GM19035 (cell line): Measurements from ENCODE around the gene RAB7A.
"Not testable (repeated sequence)": the region's sequence is repeated elsewhere in the genome, so short reads cannot be mapped to it uniquely, and the experiment has no call there.

Experiments used
- ATAC-seq: cut with Tn5 transposase; IDR thresholded peaks from one replicate; pipeline ENCODE4 v1.9.1; 2021; ENCODE audit not compliant: unreplicated experiment

The RAB7A gene

DNA sequence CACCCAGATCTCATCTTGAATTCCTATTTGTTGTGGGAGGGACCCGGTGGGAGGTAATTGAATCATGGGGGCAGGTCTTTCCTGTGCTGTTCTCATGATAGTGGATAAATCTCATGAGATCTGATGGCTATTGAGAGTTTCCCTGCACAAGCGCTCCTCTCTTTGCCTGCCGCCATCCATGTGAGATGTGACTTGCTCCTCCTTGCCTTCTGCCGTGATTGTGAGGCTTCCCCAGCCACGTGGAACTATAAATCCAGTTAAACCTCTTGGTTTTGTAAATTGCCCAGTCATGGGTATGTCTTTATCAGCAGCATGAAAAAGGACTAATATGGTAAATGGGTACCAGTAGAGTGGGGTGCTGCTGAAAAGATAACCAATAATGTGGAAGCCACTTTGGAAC is 23.6 kb downstream of the RAB7A start:
- ATAC-seq: not testable (repeated sequence)

DNA sequence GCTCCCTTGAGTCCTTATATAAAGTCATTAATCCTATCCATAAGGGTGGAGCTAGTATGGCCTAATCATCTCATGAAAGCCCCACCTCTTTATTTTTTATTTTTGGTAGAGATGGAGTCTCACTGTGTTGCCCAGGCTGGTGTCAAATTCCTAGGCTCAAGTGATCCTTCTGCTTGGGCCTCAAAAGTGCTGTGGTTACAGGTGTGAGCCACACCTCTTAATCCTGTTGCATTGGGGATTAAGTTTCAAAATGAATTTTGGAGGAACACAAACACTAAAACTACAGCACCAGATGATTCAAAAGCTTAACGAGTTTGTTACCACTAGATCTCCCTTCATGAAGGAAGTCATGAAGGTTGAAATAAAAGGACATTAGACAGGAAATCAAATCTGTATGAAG is 27.7 kb downstream of the RAB7A start:
- no peak for ATAC-seq

DNA sequence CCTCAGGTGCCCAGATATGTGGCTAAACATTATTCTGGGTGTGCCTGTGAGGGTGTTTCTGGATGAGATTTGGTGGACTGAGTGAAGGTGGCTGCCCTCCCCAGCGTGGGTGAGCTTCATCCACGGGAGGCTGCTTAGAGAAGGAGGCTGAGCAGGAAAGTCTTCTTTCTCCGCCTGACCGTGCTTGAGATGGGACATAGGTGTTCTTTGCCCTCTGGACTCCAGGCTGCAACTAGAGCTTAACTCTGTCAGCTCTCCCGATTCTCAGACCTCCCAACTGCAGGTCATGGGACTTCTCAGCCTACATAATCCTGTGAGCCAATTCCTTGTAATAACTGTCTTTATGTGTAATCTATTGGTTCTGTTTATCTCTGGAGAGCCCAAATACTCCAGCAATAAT is 34.1 kb downstream of the RAB7A start:
- no peak for ATAC-seq

- no peak for ATAC-seq
Measured at GRCh38 chr3:128760881-128761280, 34.9 kb downstream of the RAB7A start.

DNA sequence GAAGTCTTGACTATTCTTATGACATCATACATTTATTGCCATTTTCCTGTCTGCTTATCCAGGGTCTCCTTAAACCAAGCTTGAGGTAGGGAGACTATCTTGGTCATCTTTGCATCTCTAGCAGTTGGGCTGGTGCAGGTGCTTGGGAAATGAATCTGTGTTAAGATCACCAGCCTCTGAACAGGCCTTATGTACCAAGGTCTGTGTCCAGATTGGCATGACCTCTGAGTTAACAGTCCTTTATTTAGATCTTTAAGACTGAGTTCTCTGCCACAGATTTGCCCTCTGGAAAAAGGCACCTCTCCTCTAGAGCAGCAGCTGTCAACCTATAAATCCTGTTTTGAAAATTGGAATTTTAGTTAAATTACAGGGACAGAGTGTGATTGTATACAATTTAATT is 35.4 kb downstream of the RAB7A start:
- ATAC-seq: no peak

DNA sequence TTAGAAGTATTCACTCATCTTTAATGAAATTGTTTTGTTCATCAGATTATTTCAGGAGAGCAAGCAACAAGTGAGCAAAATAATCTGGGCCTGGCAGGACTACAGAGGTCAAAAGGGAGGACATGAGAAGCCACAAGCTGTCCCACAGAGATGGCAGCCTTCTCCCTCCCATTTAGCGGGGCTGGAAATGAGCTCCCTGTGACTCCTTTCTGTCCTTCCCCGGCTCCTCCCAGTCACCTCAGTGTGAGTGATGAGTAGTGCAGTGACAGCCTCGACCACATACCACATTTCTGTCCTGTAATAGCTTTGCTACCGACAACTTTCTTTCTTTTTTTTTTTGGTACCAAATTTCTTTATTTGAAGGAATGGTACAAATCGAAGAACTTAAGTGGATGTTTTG is 38.0 kb downstream of the RAB7A start:
- ATAC-seq: no peak

DNA sequence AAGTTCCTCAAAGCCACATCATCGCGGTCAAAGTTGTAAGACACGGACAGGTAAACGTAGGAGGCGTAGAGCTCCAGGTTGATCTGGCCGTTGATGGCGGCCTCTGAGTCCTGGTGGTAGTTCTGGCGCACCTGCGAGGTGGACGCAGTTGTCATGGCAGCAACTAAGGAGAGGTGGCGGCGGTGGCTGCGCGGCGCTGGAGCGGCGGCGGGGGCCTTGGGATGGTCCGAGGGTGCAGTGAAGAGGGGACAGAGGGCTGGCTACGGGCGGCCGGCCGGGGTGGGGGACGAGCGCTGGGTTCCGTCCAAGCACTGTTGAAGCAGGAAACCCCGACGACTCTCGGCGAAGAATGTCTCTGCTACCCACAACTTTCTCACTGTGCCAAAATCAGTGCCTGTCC is 38.9 kb downstream of the RAB7A start:
- ATAC-seq: no peak

DNA sequence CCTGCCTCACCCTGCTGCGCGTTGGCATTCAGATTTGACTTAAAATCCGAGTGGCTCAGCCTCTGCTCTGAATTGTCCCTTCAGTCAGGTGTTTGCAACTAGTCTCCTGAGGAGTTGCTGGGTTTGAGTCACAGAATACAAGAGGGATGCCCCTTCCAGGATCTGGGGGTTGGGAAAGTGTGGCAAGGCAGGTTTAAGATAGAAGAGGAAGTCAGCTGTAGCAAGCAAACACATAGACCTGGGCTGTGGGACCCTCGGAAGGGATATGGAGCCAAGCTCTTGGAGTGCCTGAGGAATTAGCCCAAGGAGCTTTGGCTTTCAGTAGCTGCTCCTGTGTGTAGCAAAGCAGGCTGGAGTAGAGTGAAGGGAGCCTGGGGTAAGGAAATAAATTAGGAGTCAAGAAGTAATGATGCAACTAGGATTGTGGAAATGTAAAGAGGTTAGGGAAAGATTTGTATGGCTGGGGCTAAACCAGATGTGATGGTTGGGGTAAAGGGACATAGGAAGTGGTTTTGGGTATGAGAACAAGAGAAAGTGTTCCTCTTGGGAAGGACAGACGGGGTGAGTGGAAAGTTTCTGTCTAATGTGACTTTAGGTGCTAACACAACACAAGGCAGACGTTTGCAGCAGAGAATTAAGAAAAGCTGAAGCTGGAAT is 41.2 kb downstream of the RAB7A start:
- no peak for ATAC-seq

DNA sequence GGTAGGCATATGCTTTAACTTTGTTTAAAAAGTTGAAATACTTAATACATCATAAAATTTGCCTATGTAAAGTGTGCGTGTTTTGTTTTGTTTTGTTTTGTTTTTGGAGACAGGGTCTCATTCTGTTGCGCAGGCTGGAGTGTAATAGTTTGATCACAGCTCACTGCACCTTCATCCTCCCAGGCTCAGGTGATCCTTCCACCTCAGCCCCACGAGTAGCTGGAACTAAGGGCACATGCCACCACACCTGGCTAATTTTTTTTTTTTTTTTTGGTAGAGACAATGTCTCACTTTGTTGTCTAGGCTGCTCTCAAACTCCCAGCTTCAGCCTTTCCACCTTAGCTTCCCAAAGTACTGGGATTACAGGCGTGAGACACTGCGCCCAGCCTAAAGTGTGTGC is 42.5 kb downstream of the RAB7A start:
- ATAC-seq: no peak

DNA sequence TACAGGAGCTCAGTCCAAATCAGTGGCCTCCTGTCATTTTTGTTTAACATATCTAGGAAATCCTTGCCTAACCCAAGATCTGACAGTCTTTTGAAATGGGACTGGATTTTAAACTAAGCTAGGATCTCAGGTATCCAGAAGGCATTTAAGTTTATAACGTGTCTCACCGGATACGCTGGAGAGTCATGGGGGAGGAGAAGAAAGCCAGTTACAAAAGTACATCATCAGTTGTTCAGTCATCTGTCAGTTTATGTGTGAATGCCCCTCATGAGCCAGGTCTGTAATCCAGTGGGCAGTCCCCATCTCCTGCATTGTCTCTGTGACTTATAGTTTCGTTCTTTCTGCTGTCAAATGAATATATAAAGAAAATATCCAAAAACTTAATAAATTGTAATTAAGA is 44.4 kb downstream of the RAB7A start:
- no peak for ATAC-seq

GRCh38 chr3:128773189-128773588 is 47.2 kb downstream of the RAB7A start:
- not testable (repeated sequence) for ATAC-seq

DNA sequence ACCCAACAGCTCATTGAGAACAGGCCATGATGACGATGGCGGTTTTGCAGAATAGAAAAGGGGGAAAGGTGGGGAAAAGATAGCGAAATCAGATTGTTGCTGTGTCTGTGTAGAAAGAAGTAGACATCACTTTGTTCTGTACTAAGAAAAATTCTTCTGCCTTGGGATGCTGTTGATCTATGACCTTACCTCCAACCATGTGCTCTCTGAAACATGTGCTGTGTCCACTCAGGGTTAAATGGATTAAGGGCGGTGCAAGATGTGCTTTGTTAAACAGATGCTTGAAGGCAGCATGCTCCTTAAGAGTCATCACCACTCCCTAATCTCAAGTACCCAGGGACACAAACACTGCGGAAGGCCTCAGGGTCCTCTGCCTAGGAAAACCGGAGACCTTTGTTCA is 47.6 kb downstream of the RAB7A start:
- not testable (repeated sequence) for ATAC-seq

- ATAC-seq: no peak
Measured at GRCh38 chr3:128775241-128775640, 49.3 kb downstream of the RAB7A start.

DNA sequence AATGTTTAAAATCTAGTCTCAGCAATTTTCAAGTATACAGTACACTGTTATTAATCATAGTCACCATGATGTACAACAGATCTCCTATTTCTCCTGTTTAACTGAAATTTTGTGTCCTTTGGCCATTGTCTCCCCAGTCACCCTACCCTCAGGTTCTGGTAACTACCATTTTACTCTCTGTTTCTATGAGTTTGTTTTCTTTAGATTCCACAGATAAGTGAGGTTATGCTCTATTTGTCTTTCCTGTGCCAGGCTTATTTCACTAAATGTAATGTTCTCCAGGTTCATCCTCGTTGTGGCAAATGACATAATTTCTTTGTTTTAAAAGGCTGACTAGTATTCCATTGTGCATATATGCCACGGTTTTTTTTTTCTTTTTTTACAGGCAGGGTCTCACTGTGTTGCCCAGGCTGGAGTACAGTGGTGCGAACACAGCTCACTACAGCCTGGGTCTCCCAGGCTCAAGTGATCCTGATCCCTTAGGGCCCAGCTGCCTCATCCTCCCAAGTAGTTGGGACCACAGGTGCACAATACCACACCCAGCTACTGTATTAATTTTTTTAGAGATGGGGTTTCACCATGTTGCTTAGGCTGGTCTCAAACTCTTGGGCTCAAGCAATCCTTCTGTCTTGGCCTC is 50.0 kb downstream of the RAB7A start:
- no peak for ATAC-seq

DNA sequence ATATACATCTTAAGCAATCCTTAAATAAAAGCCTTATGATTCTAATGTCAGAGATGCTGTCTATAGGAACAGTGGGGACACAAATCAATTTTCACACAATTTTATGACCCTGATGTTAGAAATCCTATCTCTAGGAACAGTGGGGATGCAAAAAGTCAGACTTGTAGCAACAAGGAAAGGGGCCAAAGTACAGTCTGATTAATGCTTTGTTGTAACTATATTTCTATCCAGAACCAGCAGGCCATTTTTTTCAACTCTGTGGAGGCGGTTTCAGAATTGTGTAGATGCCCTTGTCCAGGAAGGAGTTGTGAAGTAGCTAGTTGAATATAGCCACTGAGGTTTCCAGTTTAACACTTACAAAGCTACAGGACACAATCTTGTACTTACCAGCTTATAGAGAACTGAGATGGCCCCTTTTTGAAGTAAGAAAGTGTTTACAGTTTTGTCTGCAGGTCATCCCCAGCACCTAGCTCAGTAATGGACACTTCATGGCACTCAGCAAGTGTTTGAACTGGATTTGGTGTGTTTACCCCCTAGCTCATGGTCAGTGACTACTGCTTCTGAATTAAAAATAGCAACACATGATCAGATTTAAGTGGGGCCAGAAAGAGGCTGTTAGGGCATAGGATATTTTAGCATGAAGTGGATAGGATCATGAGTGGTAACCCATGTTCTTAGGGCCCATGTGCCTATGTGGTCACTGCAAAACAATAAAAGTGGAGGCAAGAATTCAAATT is 54.3 kb downstream of the RAB7A start:
- no peak for ATAC-seq

DNA sequence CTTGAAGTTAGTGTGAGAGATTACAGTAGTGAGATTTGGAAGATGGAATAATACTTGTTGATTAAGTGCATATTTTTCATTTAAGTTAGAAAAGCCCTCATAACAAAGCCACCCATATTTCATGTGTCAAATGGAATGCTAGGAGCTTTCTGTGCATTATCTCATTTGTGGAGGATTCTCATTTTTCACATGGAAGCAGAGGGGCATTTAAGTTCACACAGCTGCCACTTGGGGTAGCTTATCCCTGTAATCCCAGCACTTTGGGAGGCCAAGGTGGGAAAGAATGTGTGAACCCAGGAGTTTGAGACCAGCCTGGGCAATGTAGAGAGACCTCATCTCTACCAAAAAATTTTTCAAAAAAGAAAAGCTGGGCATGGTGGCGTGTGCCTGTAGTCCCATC is 55.2 kb downstream of the RAB7A start:
- no peak for ATAC-seq

DNA sequence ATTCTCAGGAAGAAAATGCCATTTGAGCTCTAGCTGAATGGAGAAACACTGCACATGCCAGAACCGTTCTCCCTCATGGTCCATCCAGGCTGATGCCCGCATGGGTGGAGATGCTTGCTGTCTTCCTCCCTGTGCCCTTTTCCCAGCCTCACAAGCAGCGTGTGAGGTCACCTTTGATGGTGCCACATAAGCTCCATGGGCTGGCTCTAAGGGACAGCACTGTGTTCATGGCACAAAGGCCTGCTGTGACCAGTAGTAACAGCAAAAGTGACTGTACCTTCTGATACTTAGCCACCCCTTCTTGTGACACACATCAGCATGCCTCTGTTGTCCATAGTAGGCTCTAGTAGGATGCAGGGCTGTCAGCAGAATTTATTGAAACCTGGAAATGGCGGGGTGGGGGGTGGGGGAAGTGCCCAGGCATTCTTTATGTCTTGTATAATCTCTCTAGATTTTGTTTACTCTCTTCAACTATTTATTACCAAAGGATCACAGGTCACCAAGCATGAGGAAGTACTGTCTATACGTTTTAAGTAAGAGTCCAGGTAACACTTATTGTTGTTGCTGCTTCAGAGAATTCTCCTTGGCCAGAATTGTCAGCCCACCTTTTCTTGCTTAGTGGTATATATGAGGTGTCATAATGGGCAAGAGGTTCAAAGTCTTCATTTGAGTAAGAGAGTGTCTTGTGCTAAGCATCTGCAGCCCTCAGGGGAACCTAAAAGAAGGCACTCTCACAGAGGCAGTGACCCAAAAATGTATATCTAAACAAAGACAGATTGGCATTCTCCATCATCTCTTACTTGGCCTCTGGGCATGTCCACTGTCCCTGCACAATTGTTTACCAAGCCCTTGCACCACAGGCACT is 56.5 kb downstream of the RAB7A start:
- no peak for ATAC-seq

DNA sequence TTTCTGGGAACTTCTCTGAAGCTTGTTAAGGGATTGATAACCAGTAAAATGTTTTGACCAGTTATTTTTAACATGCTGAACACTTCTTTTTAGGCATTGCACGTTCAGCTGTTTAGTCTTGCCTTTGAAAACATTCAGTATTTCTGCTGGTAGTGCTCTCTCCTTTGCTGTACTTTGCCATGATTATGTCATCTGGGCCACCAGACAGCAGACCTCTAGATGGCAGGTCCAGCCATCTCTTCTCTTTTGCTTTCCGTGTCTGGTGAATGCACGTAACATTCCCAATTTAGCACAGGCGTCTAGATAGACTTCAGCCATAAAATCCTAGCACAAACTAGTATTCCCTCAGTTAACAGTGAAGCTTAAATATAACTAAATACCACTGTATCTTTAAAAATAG is 57.8 kb downstream of the RAB7A start:
- no peak for ATAC-seq

GRCh38 chr3:128784232-128784631 is 58.2 kb downstream of the RAB7A start:
- ATAC-seq: no peak

DNA sequence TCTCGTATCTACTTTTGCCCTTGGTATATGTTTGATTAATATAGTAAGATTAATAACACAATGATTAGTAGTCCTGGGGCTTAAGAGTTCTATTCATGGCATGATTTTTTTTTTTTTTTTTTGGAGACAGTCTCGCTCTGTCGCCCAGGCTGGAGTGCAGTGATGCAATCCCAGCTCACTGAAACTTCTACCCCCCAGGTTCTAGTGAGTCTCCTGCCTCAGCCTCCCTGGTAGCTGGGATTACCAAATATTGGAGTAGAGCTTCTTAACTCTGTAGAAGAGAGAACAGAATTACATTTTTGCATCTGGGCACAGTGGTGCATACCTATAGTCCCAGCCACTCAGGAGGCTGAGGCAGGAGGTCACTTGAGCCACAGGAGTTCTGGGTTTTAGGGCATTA is 58.9 kb downstream of the RAB7A start:
- no peak for ATAC-seq

- no peak for ATAC-seq
Measured at GRCh38 chr3:128786434-128787020, 60.5 kb downstream of the RAB7A start.
